ENCODE data around the gene HLA-DMA.

HLA-DMA gene

DNA sequence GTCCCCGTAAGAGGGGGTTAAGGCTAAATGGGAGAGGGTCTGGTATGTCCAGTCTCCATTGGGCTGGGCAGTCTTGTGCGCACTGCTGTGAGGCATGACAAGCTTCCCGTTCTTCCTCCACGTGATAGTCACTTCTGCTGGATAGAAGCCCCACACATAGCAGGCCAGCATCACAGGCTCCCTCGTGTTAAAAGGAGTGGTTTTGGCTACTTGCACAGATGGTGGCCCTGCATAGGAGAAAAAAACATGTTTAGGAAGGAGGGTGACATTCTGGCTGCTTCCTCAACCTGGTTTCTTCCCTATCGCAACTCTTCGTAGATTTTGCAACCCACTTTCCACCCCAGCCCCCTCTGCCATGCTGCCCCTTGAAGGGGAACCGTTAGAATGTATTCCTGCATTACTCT lies 15.7 kb downstream of the HLA-DMA start:
- DNase-seq (ENCODE audit: extremely low spot score), result no peak
- TF ChIP-seq, protein P1, sequence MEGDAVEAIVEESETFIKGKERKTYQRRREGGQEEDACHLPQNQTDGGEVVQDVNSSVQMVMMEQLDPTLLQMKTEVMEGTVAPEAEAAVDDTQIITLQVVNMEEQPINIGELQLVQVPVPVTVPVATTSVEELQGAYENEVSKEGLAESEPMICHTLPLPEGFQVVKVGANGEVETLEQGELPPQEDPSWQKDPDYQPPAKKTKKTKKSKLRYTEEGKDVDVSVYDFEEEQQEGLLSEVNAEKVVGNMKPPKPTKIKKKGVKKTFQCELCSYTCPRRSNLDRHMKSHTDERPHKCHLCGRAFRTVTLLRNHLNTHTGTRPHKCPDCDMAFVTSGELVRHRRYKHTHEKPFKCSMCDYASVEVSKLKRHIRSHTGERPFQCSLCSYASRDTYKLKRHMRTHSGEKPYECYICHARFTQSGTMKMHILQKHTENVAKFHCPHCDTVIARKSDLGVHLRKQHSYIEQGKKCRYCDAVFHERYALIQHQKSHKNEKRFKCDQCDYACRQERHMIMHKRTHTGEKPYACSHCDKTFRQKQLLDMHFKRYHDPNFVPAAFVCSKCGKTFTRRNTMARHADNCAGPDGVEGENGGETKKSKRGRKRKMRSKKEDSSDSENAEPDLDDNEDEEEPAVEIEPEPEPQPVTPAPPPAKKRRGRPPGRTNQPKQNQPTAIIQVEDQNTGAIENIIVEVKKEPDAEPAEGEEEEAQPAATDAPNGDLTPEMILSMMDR (IDR thresholded peaks at IDR 0.05; ENCODE audit: control extremely low read depth, extremely low read depth, low read depth, missing control alignments), result no peak
- POLR2A ChIA-PET, result interaction anchor here (8.5 kb wide), 1 partner anchor 35 kb away, joined by 211 read pairs; no protein-coding TSS in a partner anchor
- CTCF ChIA-PET, result interaction anchor here (0.9 to 15.9 kb wide), 5 partner anchors 16 to 47 kb away, joined by 3 to 379 read pairs (median 3); partner anchors contain the start of gene HLA-DMA

DNA sequence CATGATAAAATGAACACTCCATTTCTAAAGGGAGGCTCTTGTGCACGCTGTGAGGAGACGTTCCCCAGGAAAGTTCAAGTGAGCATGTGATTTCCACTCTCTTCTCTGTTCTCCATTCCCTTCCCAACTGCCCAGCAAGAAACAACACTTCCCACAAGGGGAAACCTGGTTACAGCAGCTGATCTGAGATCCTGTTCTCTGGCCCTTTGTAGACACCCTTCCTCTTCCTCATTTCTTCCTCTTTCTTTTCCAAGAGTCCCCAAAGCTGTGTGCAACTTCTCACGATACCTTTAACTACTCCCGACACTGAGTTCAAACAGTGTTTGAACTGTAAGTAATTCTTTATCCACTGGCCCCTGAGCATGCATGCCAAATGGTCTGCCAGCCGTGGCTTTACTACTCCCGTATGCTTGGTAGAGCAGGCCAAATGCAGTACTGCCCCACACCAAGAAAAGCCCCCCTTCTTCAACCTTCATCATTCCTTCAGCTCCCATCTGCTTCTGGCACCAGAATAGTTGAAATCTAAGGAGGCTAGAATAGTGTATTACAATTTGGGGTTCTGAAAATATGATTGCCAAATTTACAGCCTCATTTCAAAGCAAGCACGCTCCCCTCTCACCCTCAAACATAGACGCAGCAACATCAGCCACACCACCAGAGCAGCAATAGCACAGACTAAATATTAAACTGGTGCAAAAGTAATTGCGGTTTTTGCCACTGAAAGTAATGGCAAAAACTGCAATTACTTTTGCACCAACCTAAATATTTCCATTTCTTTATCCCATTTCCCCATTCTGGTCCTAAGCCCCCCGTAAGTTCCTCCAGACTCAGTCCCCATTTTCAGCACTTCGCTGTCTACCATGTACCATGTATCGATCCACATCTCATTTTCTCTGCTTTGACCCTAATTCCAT lies 16.4 kb downstream of the HLA-DMA start:
- DNase-seq (ENCODE audit: extremely low spot score), result no peak
- ChIA-PET POLR2A (interaction anchor here (1.7 kb wide), 1 partner anchor 36 kb away, joined by 19 read pairs; no protein-coding TSS in a partner anchor), CTCF (interaction anchor here (1.0 to 15.9 kb wide), 5 partner anchors 6 to 48 kb away, joined by 3 to 379 read pairs (median 86); partner anchors contain the start of genes HLA-DMA and HLA-DMB)
- TF ChIP-seq, protein P1 (IDR thresholded peaks at IDR 0.05; ENCODE audit: control extremely low read depth, extremely low read depth, low read depth, missing control alignments), result no peak

DNA sequence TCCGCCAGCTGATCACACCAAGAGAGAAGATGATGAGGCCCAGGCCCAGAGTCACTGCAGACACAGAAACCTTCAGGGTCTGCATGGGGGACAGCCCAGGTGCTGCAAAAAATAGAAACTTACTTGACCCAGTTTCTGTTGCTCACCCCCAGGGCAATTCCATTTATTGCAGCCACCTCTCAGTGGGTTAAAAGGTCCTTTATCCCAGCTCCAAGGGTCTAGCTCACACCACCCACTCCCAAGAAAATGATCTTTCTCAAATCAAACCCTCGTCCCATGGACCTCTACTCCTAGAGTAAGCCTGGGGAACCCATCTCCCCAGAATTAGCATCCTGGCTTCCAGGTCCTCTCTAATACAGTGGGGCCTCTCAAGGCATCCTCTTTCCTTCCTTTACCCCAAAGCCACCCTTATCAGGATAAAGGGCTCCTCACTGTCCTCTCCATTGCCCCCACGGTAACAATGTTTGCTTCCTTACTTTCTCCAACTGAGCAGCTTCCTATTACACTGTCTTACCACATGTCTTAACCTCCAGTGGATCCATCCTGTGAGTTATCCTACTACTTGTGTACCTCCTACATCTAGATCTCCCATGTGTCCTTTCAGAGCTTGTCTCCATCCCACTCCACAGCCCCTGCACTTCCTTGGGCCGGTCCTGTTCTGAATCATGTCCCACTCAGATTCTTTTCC lies 17.2 kb downstream of the HLA-DMA start:
- TF ChIP-seq, protein P1 (IDR thresholded peaks at IDR 0.05; ENCODE audit: control extremely low read depth, extremely low read depth, low read depth, missing control alignments), result no peak
- no peak for DNase-seq (ENCODE audit: extremely low spot score)
- ChIA-PET CTCF (interaction anchor here (0.8 to 15.9 kb wide), 9 partner anchors 7 to 67 kb away, joined by 3 to 379 read pairs (median 13); partner anchors contain the start of genes HLA-DMA and HLA-DMB), POLR2A (interaction anchor here (1.0 to 4.7 kb wide), 3 partner anchors 37 to 49 kb away, joined by 3 to 23 read pairs (median 19); no protein-coding TSS in a partner anchor)

DNA sequence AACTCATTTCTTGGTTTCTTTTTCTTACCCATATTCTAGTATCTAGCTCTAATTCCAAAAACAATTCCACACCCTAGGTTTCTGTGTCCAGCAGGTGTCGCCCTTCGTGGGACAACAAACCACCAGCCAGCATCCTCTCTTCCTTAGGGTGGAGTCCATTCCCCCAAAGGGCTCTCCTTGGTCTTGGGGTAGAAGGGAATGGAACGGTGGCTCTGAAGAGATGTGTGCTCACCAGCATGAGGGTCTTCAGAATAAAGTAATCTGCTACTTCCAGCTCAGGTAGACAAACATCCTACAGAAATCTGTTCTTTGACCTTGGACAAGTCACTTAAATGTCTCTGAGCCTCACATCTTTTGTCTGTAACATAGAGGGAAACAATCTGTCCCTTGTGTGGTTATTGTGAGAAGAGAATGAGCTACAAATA lies 19.2 kb downstream of the HLA-DMA start:
- peak; percentile 54 for DNase-seq (ENCODE audit: extremely low spot score)
- ChIA-PET CTCF (interaction anchor here (0.6 to 15.9 kb wide), 47 partner anchors 9 to 314 kb away, joined by 3 to 379 read pairs (median 5); partner anchors contain the start of genes BRD2, HLA-DMA, HLA-DMB and PSMB9), POLR2A (interaction anchor here (0.6 to 4.7 kb wide), 10 partner anchors 9 to 51 kb away, joined by 3 to 27 read pairs (median 6); partner anchors contain the start of gene HLA-DMA)
- TF ChIP-seq, protein P1 (IDR thresholded peaks at IDR 0.05; ENCODE audit: control extremely low read depth, extremely low read depth, low read depth, missing control alignments), result peak; percentile 81

DNA sequence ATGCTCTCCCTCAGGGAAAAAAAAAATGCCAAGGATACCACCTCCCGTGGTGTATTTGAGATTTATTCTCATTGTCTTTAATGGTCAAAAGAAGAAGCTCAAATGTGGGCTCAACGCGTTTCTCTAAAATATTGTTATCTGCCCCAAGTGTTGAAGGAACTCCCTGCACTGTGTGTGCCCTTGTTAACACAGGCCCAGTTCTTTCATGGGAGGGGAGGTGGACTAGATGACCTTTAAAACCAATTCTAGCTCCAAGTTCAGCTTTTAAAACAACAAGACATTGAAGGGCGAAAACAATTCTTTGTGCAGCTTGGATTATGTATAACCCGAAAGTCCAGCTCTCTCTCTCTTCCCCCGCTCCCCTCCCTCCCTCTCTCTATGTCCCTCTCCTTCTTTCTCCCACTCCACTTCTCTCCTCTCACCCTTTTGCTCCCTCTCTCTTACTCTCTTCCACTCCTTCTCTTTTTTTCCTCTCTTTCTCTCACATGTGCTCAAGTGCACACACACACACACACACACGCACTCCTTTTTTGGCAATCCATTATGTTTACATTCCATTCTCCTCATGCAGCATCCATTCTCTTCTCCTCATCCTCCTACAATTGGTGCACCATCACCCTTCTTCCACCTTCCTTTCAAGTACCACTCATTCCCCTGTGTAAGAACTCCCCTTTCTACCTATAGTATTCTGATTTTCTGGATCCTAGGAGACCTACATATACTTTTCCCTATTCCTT lies 20.6 kb downstream of the HLA-DMA start:
- DNase-seq (ENCODE audit: extremely low spot score), result no peak
- CTCF ChIA-PET, result interaction anchor here (1.1 to 15.9 kb wide), 18 partner anchors 10 to 221 kb away, joined by 3 to 379 read pairs (median 14); partner anchors contain the start of genes BRD2, HLA-DMA, HLA-DMB and TAP2
- POLR2A ChIA-PET, result interaction anchor here (1.5 to 4.7 kb wide), 3 partner anchors 39 to 52 kb away, joined by 5 to 23 read pairs (median 7); no protein-coding TSS in a partner anchor
- TF ChIP-seq, protein P1 (IDR thresholded peaks at IDR 0.05; ENCODE audit: control extremely low read depth, extremely low read depth, low read depth, missing control alignments), result no peak

All from GM10248 (cell line).